Neural progenitor cell (in vitro differentiated cells): ENCODE measurements around the gene KLB. TPM values are rescaled to one million over a fixed set of nuclear protein-coding genes. Genes with fewer than 3 reads are reported as not detected.

Experiments
- DNase-seq: peaks from one replicate; pipeline ENCODE4 v3.0.0-alpha.2; 2016; ENCODE audit warnings: low spot score
- H2AFZ ChIP-seq: fragments of 200-600 bp; sonication (generic); replicated peaks from 2 replicates; pipeline ENCODE4 v1.6.1; 2016; ENCODE audit warnings: antibody characterized with exemption
- H3F3A ChIP-seq: fragments of 200-600 bp; sonication (generic); 2 replicates; pipeline ENCODE4 v1.6.1; 2016; ENCODE audit warnings: antibody characterized with exemption, low read depth
- H3K27ac ChIP-seq: fragments of 200-600 bp; sonication (generic); 2 replicates; pipeline ENCODE4 v1.5.1; 2016; ENCODE audit warnings: mild to moderate bottlenecking
- H3K27me3 ChIP-seq: fragments of 200-600 bp; sonication (generic); 2 replicates; pipeline ENCODE4 v1.6.1; 2016; ENCODE audit warnings: mild to moderate bottlenecking, moderate library complexity
- H3K36me3 ChIP-seq: fragments of 200-600 bp; sonication (generic); 2 replicates; pipeline ENCODE4 v1.5.1; 2016
- H3K4me1 ChIP-seq: fragments of 200-600 bp; sonication (generic); 2 replicates; pipeline ENCODE4 v1.6.1; 2016; ENCODE audit warnings: mixed run types
- H3K4me2 ChIP-seq: fragments of 200-600 bp; sonication (generic); 2 replicates; pipeline ENCODE4 v1.6.1; 2016
- H3K4me3 ChIP-seq: fragments of 200-600 bp; sonication (generic); 2 replicates; pipeline ENCODE4 v1.5.1; 2016
- H3K79me2 ChIP-seq: fragments of 200-600 bp; sonication (generic); 2 replicates; pipeline ENCODE4 v1.6.1; 2016; ENCODE audit warnings: low read depth
- H3K9ac ChIP-seq: fragments of 200-600 bp; sonication (generic); 2 replicates; pipeline ENCODE4 v1.6.1; 2016
- H3K9me3 ChIP-seq: fragments of 200-600 bp; sonication (generic); 2 replicates; pipeline ENCODE4 v1.5.1; 2016; ENCODE audit warnings: low read depth
- H4K20me1 ChIP-seq: fragments of 200-600 bp; sonication (generic); 2 replicates; pipeline ENCODE4 v1.6.1; 2016; ENCODE audit warnings: low read depth
- H3K27ac Mint-ChIP-seq: 3 replicates; pipeline ENCODE4 v1.8.0; 2021; ENCODE audit warnings: mixed read lengths
- H3K27me3 Mint-ChIP-seq: 2 replicates; pipeline ENCODE4 v1.8.0; 2022; ENCODE audit warnings: low read depth, mild to moderate bottlenecking, inconsistent platforms, moderate library complexity, mixed read lengths; ENCODE audit not compliant: insufficient read depth
- H3K36me3 Mint-ChIP-seq: 3 replicates; pipeline ENCODE4 v1.8.0; 2021; ENCODE audit warnings: mixed read lengths
- H3K4me1 Mint-ChIP-seq: 3 replicates; pipeline ENCODE4 v1.8.0; 2021; ENCODE audit warnings: mixed read lengths
- H3K4me3 Mint-ChIP-seq: 3 replicates; pipeline ENCODE4 v1.8.0; 2021; ENCODE audit warnings: mild to moderate bottlenecking, moderate library complexity, mixed read lengths
- H3K9me3 Mint-ChIP-seq: 3 replicates; pipeline ENCODE4 v1.8.0; 2020; ENCODE audit warnings: mixed read lengths
- CTCF ChIP-seq: fragments of 200-600 bp; sonication (generic); IDR thresholded peaks from 2 replicates; pipeline ENCODE4 v1.5.1; 2017; ENCODE audit warnings: antibody characterized with exemption, mild to moderate bottlenecking
- EZH2 ChIP-seq: fragments of 200-600 bp; sonication (generic); IDR thresholded peaks from 2 replicates; pipeline ENCODE4 v1.6.1; 2017; ENCODE audit warnings: antibody characterized with exemption, mild to moderate bottlenecking, moderate library complexity
- EZH2phosphoT487 ChIP-seq: fragments of 200-600 bp; sonication (generic); IDR thresholded peaks from 2 replicates; pipeline ENCODE4 v1.6.1; 2017; ENCODE audit warnings: antibody characterized with exemption
- total RNA-seq: library from RNA; depleted of rRNA; stranded (reverse); fragments of >200 nt; gene quantifications from 2 replicates; pipeline ENCODE4 v1.2.3, GENCODE V29; 2015; ENCODE audit warnings: low replicate concordance

The KLB gene
- total RNA-seq, 1 donor from 2014 or later, result not detected

GRCh38 chr4:39480902-39481695 is 74.4 kb downstream of the KLB start:
- no peak overlapping the region for H2AFZ ChIP-seq

GRCh38 chr4:39484582-39485272 is 78.0 kb downstream of the KLB start:
- H4K20me1 ChIP-seq, result no peaks in the 10 kb centered on the region
- no peaks in the 10 kb centered on the region for H3K27me3 ChIP-seq
- H3K36me3 ChIP-seq, result no peaks in the 10 kb centered on the region
- Mint-ChIP-seq H3K27ac (no peak overlapping the region), H3K27me3 (peaks cover 4% of the 10 kb centered on the region), H3K36me3 (no peaks in the 10 kb centered on the region), H3K4me3 (no peak overlapping the region), H3K4me1 (no peaks in the 10 kb centered on the region), H3K9me3 (peaks cover 5% of the 10 kb centered on the region)
- H3K27ac ChIP-seq, result no peak overlapping the region
- H3K4me1 ChIP-seq, result no peaks in the 10 kb centered on the region
- no peak for DNase-seq
- no peaks in the 10 kb centered on the region for H3K9me3 ChIP-seq
- TF ChIP-seq CTCF, result no peak
- TF ChIP-seq EZH2, result no peak
- no peak for TF ChIP-seq EZH2phosphoT487
- H3K4me3 ChIP-seq, result no peak overlapping the region
- H3K79me2 ChIP-seq, result no peaks in the 10 kb centered on the region
- H2AFZ ChIP-seq, result no peak overlapping the region
- no peaks in the 10 kb centered on the region for H3F3A ChIP-seq
- no peak overlapping the region for H3K9ac ChIP-seq
- no peak overlapping the region for H3K4me2 ChIP-seq

More at GRCh38 chr4:39480902-39481695, 74.4 kb downstream of the KLB start:
- no peaks in the 10 kb centered on the region for H3F3A ChIP-seq
- no peak overlapping the region for H3K4me3 ChIP-seq
- Mint-ChIP-seq H3K27me3 (peaks cover 4% of the 10 kb centered on the region), H3K27ac (no peak overlapping the region), H3K4me1 (no peaks in the 10 kb centered on the region), H3K4me3 (no peak overlapping the region), H3K9me3 (peaks cover 5% of the 10 kb centered on the region), H3K36me3 (no peaks in the 10 kb centered on the region)
- H3K36me3 ChIP-seq, result no peaks in the 10 kb centered on the region
- no peak overlapping the region for H3K27ac ChIP-seq
- H3K79me2 ChIP-seq, result no peaks in the 10 kb centered on the region
- no peak for DNase-seq
- no peak for TF ChIP-seq EZH2phosphoT487
- no peak for TF ChIP-seq EZH2
- no peak for TF ChIP-seq CTCF
- H3K4me2 ChIP-seq, result no peak overlapping the region
- H3K4me1 ChIP-seq, result no peaks in the 10 kb centered on the region
- H4K20me1 ChIP-seq, result no peaks in the 10 kb centered on the region
- no peaks in the 10 kb centered on the region for H3K27me3 ChIP-seq
- H3K9me3 ChIP-seq, result no peaks in the 10 kb centered on the region
- H3K9ac ChIP-seq, result no peak overlapping the region

- peaks cover 5% of the 10 kb centered on the region for H3K9me3 Mint-ChIP-seq
- H3K4me1 Mint-ChIP-seq, result no peaks in the 10 kb centered on the region
- Histone ChIP-seq H3K27me3 (no peaks in the 10 kb centered on the region), H2AFZ (no peak overlapping the region), H3K4me1 (no peaks in the 10 kb centered on the region), H3K4me2 (no peak overlapping the region), H3K36me3 (no peaks in the 10 kb centered on the region), H3K4me3 (no peak overlapping the region), H3K9ac (no peak overlapping the region), H4K20me1 (no peaks in the 10 kb centered on the region), H3K27ac (no peak overlapping the region), H3F3A (no peaks in the 10 kb centered on the region), H3K9me3 (no peaks in the 10 kb centered on the region), H3K79me2 (no peaks in the 10 kb centered on the region)
- no peak overlapping the region for H3K4me3 Mint-ChIP-seq
- H3K27ac Mint-ChIP-seq, result peak overlapping the region; percentile 15
- H3K36me3 Mint-ChIP-seq, result no peaks in the 10 kb centered on the region
- H3K27me3 Mint-ChIP-seq, result peaks cover 4% of the 10 kb centered on the region
- TF ChIP-seq EZH2phosphoT487 (no peak), CTCF (no peak), EZH2 (no peak)
- no peak for DNase-seq
Measured at GRCh38 chr4:39486221-39486804, 79.6 kb downstream of the KLB start.
